GM12878 (cell line): ENCODE data around the gene MAGI1. TPM values are rescaled to one million over a fixed set of nuclear protein-coding genes. Genes with fewer than 3 reads are reported as not detected.

Experiments used
- ATAC-seq: fragments of 200-7000 bp; cut with Tn5 transposase; 3 replicates; pipeline ENCODE4 v1.9.1; 2020; ENCODE audit warnings: mild to moderate bottlenecking, moderate library complexity
- BruUV-seq: library from RNA; stranded (reverse); fragments of 400-500 nt; replicated peaks from 2 replicates; lab custom pipeline; 2021; lab: Mats Ljungman, UMichigan
- CTCF ChIA-PET: fragments of 300-600 bp; sonication (Branson Sonifier 250); formaldehyde crosslinking; extraction: SDS; loops from one replicate; lab custom pipeline; 2021; ENCODE audit warnings: inconsistent platforms; lab: Yijun Ruan, JAX
- POLR2A ChIA-PET: fragments of 350-600 bp; formaldehyde crosslinking; extraction: SDS; loops from one replicate; lab custom pipeline; 2021; ENCODE audit warnings: inconsistent platforms; lab: Charles Lee
- RAD21 ChIA-PET: fragments of 300-600 bp; sonication (Branson Sonifier 250); formaldehyde crosslinking; loops from one replicate; lab custom pipeline; 2023; ENCODE audit warnings: antibody characterized with exemption; ENCODE audit not compliant: unreplicated experiment; lab: Charles Lee
- SMC1A ChIA-PET: fragments of 300-600 bp; sonication (Branson Sonifier 250); formaldehyde crosslinking; loops from one replicate; lab custom pipeline; 2023; ENCODE audit not compliant: unreplicated experiment, uncharacterized antibody; lab: Charles Lee
- DNase-seq: peaks from one replicate; pipeline ENCODE4 v3.0.0-alpha.2; 2011; ENCODE audit warnings: low read depth, low spot score
- FAIRE-seq: peaks from 3 replicates; lab custom pipeline; 2011; peaks lifted over from hg19 to GRCh38; lab: Jason Lieb, UNC
- H2AFZ ChIP-seq: 2 replicates; pipeline ENCODE4 v1.6.0; 2011; ENCODE audit warnings: low read depth, low read length, control low read depth; ENCODE audit not compliant: control insufficient read depth
- H3K27ac ChIP-seq: 2 replicates; pipeline ENCODE4 v1.5.1; 2011; ENCODE audit warnings: control low read depth; ENCODE audit not compliant: control insufficient read depth, insufficient read depth
- H3K27me3 ChIP-seq, 2 experiments: replicated peaks in 1 of 2; 2 replicates each; pipeline versions ENCODE4 v1.6.0 to v1.6.1; 2011; ENCODE audit warnings: low read length in 1 of 2; ENCODE audit not compliant: control insufficient read depth in 2 of 2, insufficient read depth in 2 of 2
- H3K36me3 ChIP-seq, 2 experiments: 2 replicates each; pipeline ENCODE4 v1.5.1; 2011; ENCODE audit warnings: low read length in 1 of 2; ENCODE audit not compliant: control insufficient read depth in 2 of 2, insufficient read depth in 2 of 2
- H3K4me1 ChIP-seq: 2 replicates; pipeline ENCODE4 v1.6.1; 2011; ENCODE audit warnings: mild to moderate bottlenecking, low read length, moderate library complexity, mixed read lengths; ENCODE audit not compliant: control insufficient read depth, insufficient read depth
- H3K4me2 ChIP-seq: 2 replicates; pipeline ENCODE4 v1.6.0; 2011; ENCODE audit warnings: control low read depth; ENCODE audit not compliant: control insufficient read depth, insufficient read depth
- H3K4me3 ChIP-seq: fragments of 200-600 bp; sonication (generic); 2 replicates; pipeline ENCODE4 v1.5.1; 2016
- H3K79me2 ChIP-seq: 2 replicates; pipeline ENCODE4 v1.6.0; 2011; ENCODE audit warnings: low read length; ENCODE audit not compliant: control insufficient read depth, insufficient read depth
- H3K9ac ChIP-seq: 2 replicates; pipeline ENCODE4 v1.8.0; 2011; ENCODE audit warnings: low read length, control low read depth, mixed read lengths; ENCODE audit not compliant: control insufficient read depth, insufficient read depth
- H3K9me3 ChIP-seq: replicated peaks from 3 replicates; pipeline ENCODE4 v1.5.1; 2011; ENCODE audit warnings: mild to moderate bottlenecking, low read length; ENCODE audit not compliant: control insufficient read depth, insufficient read depth
- H4K20me1 ChIP-seq: 2 replicates; pipeline ENCODE4 v1.6.0; 2011; ENCODE audit not compliant: control insufficient read depth, insufficient read depth
- BMI1 ChIP-seq: fragments of 450-650 bp; IDR thresholded peaks from 2 replicates; pipeline ENCODE4 v1.6.1; 2016; ENCODE audit warnings: mild to moderate bottlenecking, moderate library complexity, borderline replicate concordance
- CHD2 ChIP-seq: IDR thresholded peaks from 2 replicates; pipeline ENCODE4 v1.6.1; 2011; ENCODE audit warnings: low read depth, low read length, improper control_type of control experiment, borderline replicate concordance
- FOS ChIP-seq: IDR thresholded peaks from 3 replicates; pipeline ENCODE4 v1.6.1; 2011; ENCODE audit warnings: borderline replicate concordance; ENCODE audit not compliant: insufficient read length; ENCODE audit errors: extremely low read depth
- HCFC1 ChIP-seq: fragments of 150-350 bp; IDR thresholded peaks from 2 replicates; pipeline ENCODE4 v1.6.1; 2014; ENCODE audit warnings: low read length
- HDGF ChIP-seq: fragments of 450-650 bp; IDR thresholded peaks from 2 replicates; pipeline ENCODE4 v1.6.1; 2016; ENCODE audit warnings: antibody characterized with exemption
- IKZF1 ChIP-seq: fragments of 450-650 bp; conservative IDR thresholded peaks from 2 replicates; pipeline ENCODE4 v1.6.1; 2017; ENCODE audit warnings: antibody characterized with exemption, mild to moderate bottlenecking
- IRF4 ChIP-seq: IDR thresholded peaks from 2 replicates; pipeline ENCODE4 v1.6.1; 2011; ENCODE audit warnings: low read depth, low read length
- JUNB ChIP-seq: IDR thresholded peaks from 2 replicates; pipeline ENCODE4 v1.6.1; 2016; ENCODE audit warnings: antibody characterized with exemption, mild to moderate bottlenecking
- LARP7 ChIP-seq: fragments of 450-650 bp; IDR thresholded peaks from 2 replicates; pipeline ENCODE4 v1.6.1; 2017; ENCODE audit warnings: mild to moderate bottlenecking
- PAX5 ChIP-seq: IDR thresholded peaks from 2 replicates; pipeline ENCODE4 v1.6.1; 2011; ENCODE audit warnings: low read depth, low read length, borderline replicate concordance
- RUNX3 ChIP-seq: IDR thresholded peaks from 2 replicates; pipeline ENCODE4 v1.6.1; 2012; ENCODE audit warnings: low read length, inconsistent platforms
- STAT3 ChIP-seq: IDR thresholded peaks from 2 replicates; pipeline ENCODE4 v1.6.1; 2011; ENCODE audit warnings: low read depth, low read length, improper control_type of control experiment
- WGBS: methylation state at CpG from one replicate; pipeline ENCODE4 v1.1.6; 2016; ENCODE audit warnings: low lambda C conversion rate; ENCODE audit not compliant: insufficient replicate concordance, insufficient coverage; ENCODE audit errors: missing lambda C conversion rate; 5-methylcytosine and 5-hydroxymethylcytosine counted together
- in situ Hi-C: fragments of 300-500 bp; cut with MboI; formaldehyde crosslinking; loops from 9 replicates; pipeline ENCODE4 v1.14.3; 2018; ENCODE audit warnings: mixed read lengths
- intact Hi-C: fragments of 100-400 bp; cut with micrococcal nuclease; formaldehyde crosslinking; loops from one replicate; pipeline ENCODE4 v1.14.2; 2022; ENCODE audit not compliant: unreplicated experiment
- polyA plus RNA-seq, 11 experiments: library from polyadenylated mRNA; depleted of rRNA in 4 of 11; unstranded in 6 of 11; stranded (reverse) in 5 of 11; fragments of >200 nt; fragmentation: Nextera tagmentation in 4 of 11; fragmentation: Illumina TruSeq in 1 of 11; extraction: Ambion mirVana in 4 of 11; extraction: Trizol in 1 of 11; gene quantifications; 1 replicate in 1 of 11; 2 replicates in 10 of 11; pipeline versions ENCODE4 v1.2.1 to v1.2.3, GENCODE V29; 2011 to 2016; ENCODE audit warnings: inconsistent platforms in 2 of 11, missing spikeins in 2 of 11, low read depth in 1 of 11
- total RNA-seq, 4 experiments: library from RNA; depleted of rRNA in 3 of 4; stranded (reverse); fragments of >200 nt in 3 of 4; fragmentation: Illumina TruSeq in 1 of 4; extraction: Trizol in 1 of 4; gene quantifications; 2 replicates each; pipeline versions ENCODE4 v1.2.1 to v1.2.3, GENCODE V29; 2013 to 2021
- TF ChIP-seq, protein P1 (sequence below): fragments of 450-650 bp; IDR thresholded peaks from 2 replicates; pipeline ENCODE4 v1.6.1; 2017; ENCODE audit warnings: mild to moderate bottlenecking, moderate library complexity

The MAGI1 gene
- total and polyA plus RNA-seq, 10 of the 15 experiments (the other 5 are each of a cell fraction or from before 2014, with no cell fraction given), result 0.02 to 3.3 (median 0.29) TPM; not detected in 1

DNA sequence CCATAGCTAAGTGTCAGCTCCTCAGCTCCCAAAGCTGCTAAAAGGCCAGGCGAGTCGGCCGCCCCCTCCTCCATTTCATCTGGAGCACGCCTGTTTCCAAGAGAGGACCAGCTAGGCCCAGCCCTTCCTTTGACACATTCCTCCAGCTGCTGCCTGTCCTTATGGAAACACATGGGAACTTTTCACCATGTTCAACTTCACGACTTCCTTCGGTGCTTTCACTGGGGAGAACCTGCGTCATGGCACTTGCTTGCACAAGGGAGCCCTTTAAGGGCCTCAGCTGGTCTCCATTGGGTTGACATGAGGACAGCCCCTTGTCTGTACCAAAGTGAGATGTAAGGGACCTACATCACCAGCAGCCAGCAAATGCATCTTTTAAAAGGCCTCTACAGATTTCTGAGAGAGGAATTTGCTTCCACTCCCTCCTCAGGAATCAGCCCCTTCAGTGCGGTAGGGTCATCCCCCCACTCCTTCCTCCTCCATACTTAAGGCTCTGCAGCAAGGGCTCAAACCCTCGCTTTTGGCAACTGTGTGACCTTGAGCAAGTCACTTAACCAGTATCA lies 2.1 kb downstream of the MAGI1 start (continued):
- TF ChIP-seq LARP7 (no peak), IRF4 (no peak), HCFC1 (no peak), HDGF (no peak), IKZF1 (no peak), STAT3 (no peak)

DNA sequence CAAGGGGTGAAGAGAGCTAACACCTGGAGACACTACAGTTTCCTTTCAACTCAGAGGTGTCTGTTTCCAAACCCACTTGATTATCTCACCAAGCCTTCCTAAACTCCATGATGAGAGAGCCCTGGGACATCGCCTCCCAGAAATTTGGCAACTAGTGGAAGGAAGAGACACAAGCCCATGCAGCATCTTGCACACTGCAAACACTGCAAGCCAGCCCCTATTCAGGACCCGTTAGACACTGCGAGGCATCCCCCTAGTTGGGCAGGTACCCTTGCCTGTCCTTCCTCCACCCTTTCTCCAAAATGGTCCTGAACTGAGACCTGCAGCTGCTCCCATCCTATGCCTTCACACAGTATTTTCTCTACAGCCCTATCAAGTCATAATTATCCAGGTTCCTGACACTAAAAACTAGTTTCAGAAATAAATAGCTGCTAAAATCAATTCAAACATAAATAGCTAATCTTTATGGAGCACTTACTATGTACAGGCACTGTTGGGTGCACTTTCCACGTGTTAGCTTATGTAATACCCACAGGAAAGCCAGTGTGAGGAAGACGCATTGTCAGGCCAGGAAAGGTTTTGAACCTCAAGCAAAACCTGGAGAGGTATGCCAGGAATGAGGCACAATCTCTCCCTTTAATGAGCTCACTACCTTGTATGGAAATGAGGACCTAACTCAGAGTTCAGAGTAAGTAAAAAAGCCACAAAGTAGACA lies 2.8 kb downstream of the MAGI1 start:
- FAIRE-seq, result no peak
- no peaks in the 10 kb centered on the region; the same call in 2 of the 3 replicates for H3K9me3 ChIP-seq
- no peaks in the 10 kb centered on the region for H3K79me2 ChIP-seq
- TF ChIP-seq RUNX3, result no peak
- no peak for TF ChIP-seq CHD2
- TF ChIP-seq, protein P1, sequence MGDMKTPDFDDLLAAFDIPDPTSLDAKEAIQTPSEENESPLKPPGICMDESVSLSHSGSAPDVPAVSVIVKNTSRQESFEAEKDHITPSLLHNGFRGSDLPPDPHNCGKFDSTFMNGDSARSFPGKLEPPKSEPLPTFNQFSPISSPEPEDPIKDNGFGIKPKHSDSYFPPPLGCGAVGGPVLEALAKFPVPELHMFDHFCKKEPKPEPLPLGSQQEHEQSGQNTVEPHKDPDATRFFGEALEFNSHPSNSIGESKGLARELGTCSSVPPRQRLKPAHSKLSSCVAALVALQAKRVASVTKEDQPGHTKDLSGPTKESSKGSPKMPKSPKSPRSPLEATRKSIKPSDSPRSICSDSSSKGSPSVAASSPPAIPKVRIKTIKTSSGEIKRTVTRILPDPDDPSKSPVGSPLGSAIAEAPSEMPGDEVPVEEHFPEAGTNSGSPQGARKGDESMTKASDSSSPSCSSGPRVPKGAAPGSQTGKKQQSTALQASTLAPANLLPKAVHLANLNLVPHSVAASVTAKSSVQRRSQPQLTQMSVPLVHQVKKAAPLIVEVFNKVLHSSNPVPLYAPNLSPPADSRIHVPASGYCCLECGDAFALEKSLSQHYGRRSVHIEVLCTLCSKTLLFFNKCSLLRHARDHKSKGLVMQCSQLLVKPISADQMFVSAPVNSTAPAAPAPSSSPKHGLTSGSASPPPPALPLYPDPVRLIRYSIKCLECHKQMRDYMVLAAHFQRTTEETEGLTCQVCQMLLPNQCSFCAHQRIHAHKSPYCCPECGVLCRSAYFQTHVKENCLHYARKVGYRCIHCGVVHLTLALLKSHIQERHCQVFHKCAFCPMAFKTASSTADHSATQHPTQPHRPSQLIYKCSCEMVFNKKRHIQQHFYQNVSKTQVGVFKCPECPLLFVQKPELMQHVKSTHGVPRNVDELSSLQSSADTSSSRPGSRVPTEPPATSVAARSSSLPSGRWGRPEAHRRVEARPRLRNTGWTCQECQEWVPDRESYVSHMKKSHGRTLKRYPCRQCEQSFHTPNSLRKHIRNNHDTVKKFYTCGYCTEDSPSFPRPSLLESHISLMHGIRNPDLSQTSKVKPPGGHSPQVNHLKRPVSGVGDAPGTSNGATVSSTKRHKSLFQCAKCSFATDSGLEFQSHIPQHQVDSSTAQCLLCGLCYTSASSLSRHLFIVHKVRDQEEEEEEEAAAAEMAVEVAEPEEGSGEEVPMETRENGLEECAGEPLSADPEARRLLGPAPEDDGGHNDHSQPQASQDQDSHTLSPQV, result no peak
- no peak for TF ChIP-seq PAX5
- no peak for TF ChIP-seq FOS
- TF ChIP-seq JUNB, result no peak
- no peak for TF ChIP-seq BMI1
- TF ChIP-seq IKZF1, result no peak
- TF ChIP-seq IRF4, result no peak
- H4K20me1 ChIP-seq, result no peaks in the 10 kb centered on the region
- ChIA-PET SMC1A (no interaction called here), POLR2A (no interaction called here), RAD21 (no interaction called here), CTCF (interaction anchor here (0.6 kb wide), 1 partner anchor 18 kb away, joined by 3 read pairs; no protein-coding TSS in a partner anchor)
- no peak overlapping the region for H3K4me2 ChIP-seq
- no peak overlapping the region for H2AFZ ChIP-seq
- H3K4me3 ChIP-seq, result no peak overlapping the region
- no peaks in the 10 kb centered on the region for H3K4me1 ChIP-seq
- peaks cover 2 to 5% of the 10 kb centered on the region in 2 experiments; a peak in 3 of 4 replicates for H3K27me3 ChIP-seq
- no peak for DNase-seq
- intact Hi-C loops (no loop called here), in situ Hi-C loops (no loop called here)
- no TSS peak for BruUV-seq
- H3K36me3 ChIP-seq, result no peaks in the 10 kb centered on the region
- ATAC-seq, result no peak
- WGBS, result 45% methylated on average over 5 of the region's 5 CpGs
- no peak overlapping the region for H3K27ac ChIP-seq
- H3K9ac ChIP-seq, result no peak overlapping the region
